WTC11 (cell line): ENCODE data around the gene ADAMTSL4. TPM values are rescaled to one million over a fixed set of nuclear protein-coding genes. Genes with fewer than 3 reads are reported as not detected.

Experiments
- AFF4 ChIP-seq: sonication (generic); formaldehyde crosslinking; IDR thresholded peaks from 2 replicates; pipeline ENCODE4 v1.8.1; 2023; ENCODE audit warnings: mild to moderate bottlenecking, missing genetic modification reagents, borderline replicate concordance
- ARID4B ChIP-seq: sonication (generic); formaldehyde crosslinking; IDR thresholded peaks from 2 replicates; pipeline ENCODE4 v1.8.0; 2023; ENCODE audit warnings: missing genetic modification reagents, mild to moderate bottlenecking, borderline replicate concordance
- ATF1 ChIP-seq: sonication (generic); formaldehyde crosslinking; IDR thresholded peaks from 2 replicates; pipeline ENCODE4 v1.8.1; 2023; ENCODE audit warnings: mild to moderate bottlenecking, moderate library complexity, missing genetic modification reagents
- E2F4 ChIP-seq: sonication (generic); formaldehyde crosslinking; IDR thresholded peaks from 2 replicates; pipeline ENCODE4 v1.8.1; 2022; ENCODE audit warnings: low read depth, mild to moderate bottlenecking, moderate library complexity, missing genetic modification reagents, borderline replicate concordance
- E2F5 ChIP-seq: sonication (generic); formaldehyde crosslinking; IDR thresholded peaks from 2 replicates; pipeline ENCODE4 v1.8.1; 2022; ENCODE audit warnings: mild to moderate bottlenecking, moderate library complexity, missing genetic modification reagents
- FOXP4 ChIP-seq: sonication (generic); formaldehyde crosslinking; IDR thresholded peaks from 2 replicates; pipeline ENCODE4 v1.8.0; 2022; ENCODE audit warnings: mild to moderate bottlenecking, missing genetic modification reagents
- HMGXB4 ChIP-seq: sonication (generic); formaldehyde crosslinking; IDR thresholded peaks from 2 replicates; pipeline ENCODE4 v1.8.1; 2023; ENCODE audit warnings: mild to moderate bottlenecking, moderate library complexity, missing genetic modification reagents
- MAX ChIP-seq: sonication (generic); formaldehyde crosslinking; IDR thresholded peaks from 2 replicates; pipeline ENCODE4 v1.8.0; 2022; ENCODE audit warnings: mild to moderate bottlenecking, missing genetic modification reagents
- NFYB ChIP-seq: sonication (generic); formaldehyde crosslinking; conservative IDR thresholded peaks from 2 replicates; pipeline ENCODE4 v1.8.0; 2022; ENCODE audit warnings: low read depth, missing genetic modification reagents
- RORB ChIP-seq: fragments of 250-450 bp; sonication (Bioruptor Pico); IDR thresholded peaks from 2 replicates; pipeline ENCODE4 v1.9.0; 2021; ENCODE audit warnings: mild to moderate bottlenecking
- ZNF281 ChIP-seq: sonication (generic); formaldehyde crosslinking; IDR thresholded peaks from 2 replicates; pipeline ENCODE4 v1.8.0; 2023; ENCODE audit warnings: mild to moderate bottlenecking, missing genetic modification reagents
- ZNF423 ChIP-seq: fragments of 250-450 bp; sonication (Bioruptor Pico); IDR thresholded peaks from 2 replicates; pipeline ENCODE4 v2.1.2; 2022; ENCODE audit warnings: mild to moderate bottlenecking, moderate library complexity
- ZSCAN18 ChIP-seq: fragments of 250-450 bp; sonication (Bioruptor Pico); IDR thresholded peaks from 2 replicates; pipeline ENCODE4 v2.1.2; 2022; ENCODE audit warnings: mild to moderate bottlenecking, moderate library complexity
- total RNA-seq: library from RNA; stranded (reverse); gene quantifications from 3 replicates; pipeline ENCODE4 v1.2.3, GENCODE V29; 2021

ADAMTSL4 gene
- total RNA-seq, 1 experiment from 2014 or later = 6.6 TPM

- TF ChIP-seq ZNF281 (CRISPR knock-in tag) (no peak), NFYB (CRISPR knock-in tag) (peak; percentile 51), AFF4 (CRISPR knock-in tag) (peak; percentile 48; the same call in 1 of the 2 replicates), E2F5 (CRISPR knock-in tag) (peak; percentile 55; the same call in 1 of the 2 replicates), E2F4 (CRISPR knock-in tag) (peak; percentile 10; the same call in 1 of the 2 replicates), ARID4B (peak; percentile 36), RORB (CRISPR knock-in tag) (no peak), HMGXB4 (CRISPR knock-in tag) (peak; percentile 79), MAX (CRISPR knock-in tag) (peak; percentile 49; the same call in 1 of the 2 replicates), ZSCAN18 (CRISPR knock-in tag) (no peak), ZNF423 (CRISPR knock-in tag) (peak; percentile 37), FOXP4 (CRISPR knock-in tag) (peak; percentile 82), ATF1 (CRISPR knock-in tag) (peak; percentile 69; the same call in 1 of the 2 replicates)
These were observed 30.1 kb downstream of the ADAMTSL4 start, which contains the start of gene MCL1 (continued) for GRCh38 chr1:150579110-150579944.
